ENCODE data around the gene CTNNA3. TPM values are rescaled to one million over a fixed set of nuclear protein-coding genes. Genes with fewer than 3 reads are reported as not detected.

CTNNA3 gene
- total RNA-seq, 4 donors from 2014 or later = 14.3 to 49.5 (median 24.2) TPM

DNA sequence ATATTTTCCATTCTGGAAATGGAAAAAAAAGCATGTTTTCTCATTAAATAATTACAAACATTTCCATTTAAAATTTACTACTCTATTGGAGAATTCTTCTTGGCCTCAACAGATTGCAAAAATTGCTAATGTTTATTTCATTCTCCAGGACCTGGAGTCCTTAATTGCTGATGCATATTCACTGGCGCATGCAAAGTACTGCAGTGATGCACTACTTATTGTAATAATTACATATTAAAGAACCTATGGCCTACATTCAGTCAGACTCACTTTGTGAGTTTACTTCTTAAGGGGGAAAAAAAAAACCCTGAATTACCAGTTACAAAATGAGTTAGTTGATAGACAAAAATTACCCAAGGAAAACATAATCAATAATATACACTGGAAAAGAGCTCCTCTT lies 1161.1 kb downstream of the CTNNA3 start:
- Histone ChIP-seq H3K4me3 (no peak overlapping the region), H3K27ac (no peak overlapping the region), H3K27me3 (no peaks in the 10 kb centered on the region), H3K9me3 (no peaks in the 10 kb centered on the region), H3K4me1 (peaks cover 0 to 5% of the 10 kb centered on the region in 2 donors), H3K36me3 (no peaks in the 10 kb centered on the region)
- intact Hi-C loops (cut with DNase I; ENCODE audit: low total_unique reads) (no loop called here), in situ Hi-C loops (cut with MboI; ENCODE audit: low sequenced_read_pairs in 4 of 4) (no loop called here)
- no peak for TF ChIP-seq POLR2A (IDR thresholded peaks at IDR 0.05)
- TF ChIP-seq, protein P1, sequence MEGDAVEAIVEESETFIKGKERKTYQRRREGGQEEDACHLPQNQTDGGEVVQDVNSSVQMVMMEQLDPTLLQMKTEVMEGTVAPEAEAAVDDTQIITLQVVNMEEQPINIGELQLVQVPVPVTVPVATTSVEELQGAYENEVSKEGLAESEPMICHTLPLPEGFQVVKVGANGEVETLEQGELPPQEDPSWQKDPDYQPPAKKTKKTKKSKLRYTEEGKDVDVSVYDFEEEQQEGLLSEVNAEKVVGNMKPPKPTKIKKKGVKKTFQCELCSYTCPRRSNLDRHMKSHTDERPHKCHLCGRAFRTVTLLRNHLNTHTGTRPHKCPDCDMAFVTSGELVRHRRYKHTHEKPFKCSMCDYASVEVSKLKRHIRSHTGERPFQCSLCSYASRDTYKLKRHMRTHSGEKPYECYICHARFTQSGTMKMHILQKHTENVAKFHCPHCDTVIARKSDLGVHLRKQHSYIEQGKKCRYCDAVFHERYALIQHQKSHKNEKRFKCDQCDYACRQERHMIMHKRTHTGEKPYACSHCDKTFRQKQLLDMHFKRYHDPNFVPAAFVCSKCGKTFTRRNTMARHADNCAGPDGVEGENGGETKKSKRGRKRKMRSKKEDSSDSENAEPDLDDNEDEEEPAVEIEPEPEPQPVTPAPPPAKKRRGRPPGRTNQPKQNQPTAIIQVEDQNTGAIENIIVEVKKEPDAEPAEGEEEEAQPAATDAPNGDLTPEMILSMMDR (IDR thresholded peaks at IDR 0.05 in 4 of 5, conservative IDR thresholded peaks at IDR 0.05 in 1 of 5) = no peak
- no peak for ATAC-seq
- no peak for DNase-seq

DNA sequence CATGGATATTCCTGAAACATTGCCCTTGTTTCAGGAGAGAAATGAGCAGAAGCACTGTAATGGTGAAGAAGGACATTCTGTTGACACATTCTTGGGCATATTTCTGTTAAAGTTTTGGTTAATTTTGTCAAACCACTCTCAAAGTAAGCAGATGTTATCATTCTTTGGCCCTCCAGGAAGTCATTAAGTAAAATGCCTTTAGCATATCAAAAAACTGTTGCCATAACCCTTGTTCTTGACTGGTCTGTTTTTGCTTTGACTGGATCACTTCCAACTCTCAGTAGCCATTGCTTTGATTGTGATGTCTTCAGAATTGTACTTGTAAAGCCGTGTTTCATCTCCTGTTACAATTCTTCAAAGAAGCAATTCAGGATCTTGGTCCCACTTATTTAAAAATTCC lies 1174.5 kb downstream of the CTNNA3 start:
- H3K27me3 ChIP-seq = no peaks in the 10 kb centered on the region
- DNase-seq = no peak
- ATAC-seq = no peak
- no peaks in the 10 kb centered on the region for H3K36me3 ChIP-seq
- no peaks in the 10 kb centered on the region for H3K9me3 ChIP-seq
- in situ Hi-C loops (cut with MboI; ENCODE audit: low sequenced_read_pairs in 4 of 4) (no loop called here), intact Hi-C loops (cut with DNase I; ENCODE audit: low total_unique reads) (no loop called here)
- no peak for TF ChIP-seq POLR2A (IDR thresholded peaks at IDR 0.05)
- TF ChIP-seq, protein P1 (IDR thresholded peaks at IDR 0.05 in 4 of 5, conservative IDR thresholded peaks at IDR 0.05 in 1 of 5) = no peak
- H3K4me3 ChIP-seq = no peak overlapping the region
- no peaks in the 10 kb centered on the region for H3K4me1 ChIP-seq
- no peak overlapping the region for H3K27ac ChIP-seq

DNA sequence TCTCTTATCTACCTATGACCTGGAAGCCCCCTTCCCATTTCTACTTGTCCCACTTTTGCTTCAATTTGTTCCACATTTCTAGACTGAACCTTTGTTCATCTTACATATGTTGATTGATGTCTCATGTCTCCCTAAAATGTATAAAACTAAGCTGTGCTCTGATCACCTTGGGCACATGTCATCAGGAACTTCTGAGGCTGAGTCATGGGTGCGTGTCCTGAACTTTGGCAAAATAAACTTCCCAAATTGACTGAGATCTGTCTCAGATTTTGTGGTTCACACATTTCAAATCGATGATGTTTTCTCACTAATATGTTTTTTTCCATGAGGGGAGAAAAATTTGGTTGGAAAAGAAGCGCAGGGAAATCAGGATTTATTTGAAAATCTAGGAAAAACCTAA lies 1176.4 kb downstream of the CTNNA3 start:
- ATAC-seq (no peak), DNase-seq (no peak)
- H3K36me3 ChIP-seq = no peaks in the 10 kb centered on the region
- intact Hi-C loops (cut with DNase I; ENCODE audit: low total_unique reads) = no loop called here
- H3K9me3 ChIP-seq = no peaks in the 10 kb centered on the region
- H3K27me3 ChIP-seq = no peaks in the 10 kb centered on the region
- TF ChIP-seq, protein P1 (IDR thresholded peaks at IDR 0.05 in 4 of 5, conservative IDR thresholded peaks at IDR 0.05 in 1 of 5) = no peak
- TF ChIP-seq POLR2A (IDR thresholded peaks at IDR 0.05) = no peak
- H3K4me3 ChIP-seq = no peak overlapping the region
- H3K4me1 ChIP-seq = no peaks in the 10 kb centered on the region
- in situ Hi-C loops (cut with MboI; ENCODE audit: low sequenced_read_pairs in 4 of 4) = no loop called here
- no peak overlapping the region for H3K27ac ChIP-seq

DNA sequence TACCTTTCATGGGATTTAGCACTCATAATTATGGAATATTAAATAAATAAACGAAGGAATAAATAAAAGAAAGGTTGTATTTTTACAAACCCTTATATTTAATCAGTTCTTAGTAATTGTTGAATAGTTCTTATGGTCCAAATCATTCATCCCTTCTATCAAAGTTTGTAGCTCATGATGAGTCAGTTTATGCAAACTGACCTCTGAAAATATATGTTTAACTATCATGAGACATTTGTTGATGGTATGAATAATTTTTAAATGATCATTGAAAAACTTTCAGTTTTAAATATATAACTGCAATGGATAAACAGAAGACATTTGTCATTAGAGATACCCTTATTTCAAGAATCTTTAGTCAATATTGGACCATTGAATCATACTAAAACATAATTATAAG lies 1181.3 kb downstream of the CTNNA3 start:
- no peaks in the 10 kb centered on the region for H3K9me3 ChIP-seq
- intact Hi-C loops (cut with DNase I; ENCODE audit: low total_unique reads) = no loop called here
- no peak for ATAC-seq

DNA sequence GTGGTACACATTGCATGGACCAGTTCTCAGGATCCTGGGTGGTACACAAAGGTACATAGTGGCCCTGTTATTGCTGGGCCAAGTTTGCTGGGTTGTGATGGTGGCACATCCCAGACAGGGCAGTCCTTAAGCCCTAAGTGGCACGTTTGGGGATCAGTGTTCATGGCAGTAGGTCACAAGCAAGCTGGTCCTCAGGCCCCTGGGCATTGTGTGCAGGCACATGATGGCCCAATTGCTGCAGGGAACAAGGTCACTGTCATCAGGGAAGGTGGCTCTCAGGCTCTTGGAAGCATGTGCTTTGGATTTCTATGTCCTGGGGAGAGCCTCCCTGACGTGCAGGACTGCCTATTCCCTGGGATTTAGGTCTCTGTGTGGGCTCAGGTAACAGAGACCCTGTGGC lies 1182.5 kb downstream of the CTNNA3 start:
- no peak overlapping the region for H3K4me3 ChIP-seq
- intact Hi-C loops (cut with DNase I; ENCODE audit: low total_unique reads) = no loop called here
- in situ Hi-C loops (cut with MboI; ENCODE audit: low sequenced_read_pairs in 4 of 4) = no loop called here
- DNase-seq (no peak), ATAC-seq (no peak)
- H3K9me3 ChIP-seq = no peaks in the 10 kb centered on the region
- no peaks in the 10 kb centered on the region for H3K27me3 ChIP-seq
- no peaks in the 10 kb centered on the region for H3K36me3 ChIP-seq
- H3K27ac ChIP-seq = no peak overlapping the region
- H3K4me1 ChIP-seq = no peaks in the 10 kb centered on the region
- TF ChIP-seq, protein P1 (IDR thresholded peaks at IDR 0.05 in 4 of 5, conservative IDR thresholded peaks at IDR 0.05 in 1 of 5) = no peak

More for the DNA sequence above, 1181.3 kb downstream of the CTNNA3 start:
- no peak for DNase-seq
- in situ Hi-C loops (cut with MboI; ENCODE audit: low sequenced_read_pairs in 4 of 4) = no loop called here
- no peak for TF ChIP-seq POLR2A (IDR thresholded peaks at IDR 0.05)
- TF ChIP-seq, protein P1 (IDR thresholded peaks at IDR 0.05 in 4 of 5, conservative IDR thresholded peaks at IDR 0.05 in 1 of 5) = no peak
- Histone ChIP-seq H3K4me3 (no peak overlapping the region), H3K27me3 (no peaks in the 10 kb centered on the region), H3K36me3 (no peaks in the 10 kb centered on the region), H3K27ac (no peak overlapping the region), H3K4me1 (no peaks in the 10 kb centered on the region)
